GM18498 (cell line): ENCODE results near the gene FHAD1.

Source experiments
- ATAC-seq: cut with Tn5 transposase; IDR thresholded peaks from one replicate; pipeline ENCODE4 v1.9.1; 2021; ENCODE audit warnings: mild to moderate bottlenecking, moderate library complexity; ENCODE audit not compliant: unreplicated experiment

Gene FHAD1

DNA sequence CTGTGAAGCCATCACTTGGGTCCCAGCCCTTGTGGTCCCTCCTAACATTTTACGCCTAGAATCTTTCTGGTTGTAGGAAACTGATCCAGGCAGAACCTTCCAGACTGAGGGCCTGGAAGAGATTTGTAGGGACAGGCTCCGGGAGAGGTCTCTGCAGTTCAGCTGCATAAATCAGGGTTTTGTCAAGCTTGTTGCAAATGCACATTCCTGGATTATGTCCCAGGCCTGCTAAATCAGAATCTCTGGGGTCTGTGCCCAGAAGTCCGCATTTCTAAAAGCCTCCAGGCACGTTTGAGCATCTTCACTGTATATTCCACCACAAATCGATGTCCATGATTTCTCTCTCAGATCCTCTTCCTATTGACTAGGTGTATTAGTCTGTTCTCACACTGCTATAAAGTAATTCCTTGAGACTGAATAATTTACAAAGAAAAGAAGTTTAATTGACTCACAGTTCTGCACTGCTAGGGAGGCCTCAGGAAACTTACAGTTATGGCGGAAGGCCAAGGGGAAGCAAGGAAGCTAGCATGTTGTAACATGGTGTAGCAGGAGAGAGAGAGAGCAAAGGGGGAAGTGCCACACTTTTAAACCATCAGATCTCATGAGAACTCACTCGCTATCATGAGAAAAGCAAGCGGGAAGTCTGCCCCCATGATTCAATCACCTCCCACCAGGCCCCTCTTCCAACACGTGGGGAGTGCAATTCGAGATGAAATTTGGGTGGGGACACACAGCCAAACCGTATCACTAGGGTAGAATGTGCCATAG lies 1.2 kb upstream of the FHAD1 start:
- no peak for ATAC-seq

DNA sequence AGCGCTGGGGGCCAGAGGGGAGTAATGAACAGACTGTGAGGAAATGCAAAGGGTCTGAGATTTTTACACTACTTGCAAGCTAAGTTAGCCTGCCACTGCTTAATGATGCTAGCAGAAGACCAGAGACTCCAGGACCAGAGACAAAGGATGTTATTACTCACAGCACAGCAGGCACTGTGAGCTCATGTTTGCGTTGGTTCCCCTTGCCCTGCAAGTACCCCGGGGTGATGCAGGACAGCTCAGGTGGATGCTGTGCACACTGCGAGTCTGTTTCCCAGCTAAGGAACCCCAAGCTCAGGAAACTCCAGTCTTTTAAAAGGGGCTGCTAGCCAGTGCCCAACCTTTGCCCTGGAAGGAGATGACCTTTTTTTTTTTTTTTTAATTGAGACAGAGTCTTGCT lies 1.2 kb downstream of the FHAD1 start:
- ATAC-seq, result no peak

DNA sequence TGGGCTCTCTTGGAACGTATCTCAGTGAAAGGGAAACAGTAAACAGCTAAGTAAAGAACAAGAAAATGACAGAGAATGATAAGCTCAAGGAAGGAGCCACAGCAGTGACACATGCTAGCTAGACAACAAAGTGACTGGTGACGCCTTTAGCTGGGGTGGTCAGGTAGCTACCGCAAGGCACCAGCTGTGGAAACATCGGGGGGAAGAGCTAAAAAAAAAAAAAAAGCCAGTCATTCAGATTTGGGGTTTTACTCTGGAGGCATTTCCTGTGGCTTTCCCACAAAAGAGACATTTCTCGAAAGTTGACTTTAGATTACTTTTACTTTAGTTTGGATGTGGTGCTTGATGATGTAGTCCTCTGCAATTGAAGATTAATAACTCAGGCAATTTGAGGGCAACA lies 2.1 kb downstream of the FHAD1 start:
- peak; percentile 47 for ATAC-seq

DNA sequence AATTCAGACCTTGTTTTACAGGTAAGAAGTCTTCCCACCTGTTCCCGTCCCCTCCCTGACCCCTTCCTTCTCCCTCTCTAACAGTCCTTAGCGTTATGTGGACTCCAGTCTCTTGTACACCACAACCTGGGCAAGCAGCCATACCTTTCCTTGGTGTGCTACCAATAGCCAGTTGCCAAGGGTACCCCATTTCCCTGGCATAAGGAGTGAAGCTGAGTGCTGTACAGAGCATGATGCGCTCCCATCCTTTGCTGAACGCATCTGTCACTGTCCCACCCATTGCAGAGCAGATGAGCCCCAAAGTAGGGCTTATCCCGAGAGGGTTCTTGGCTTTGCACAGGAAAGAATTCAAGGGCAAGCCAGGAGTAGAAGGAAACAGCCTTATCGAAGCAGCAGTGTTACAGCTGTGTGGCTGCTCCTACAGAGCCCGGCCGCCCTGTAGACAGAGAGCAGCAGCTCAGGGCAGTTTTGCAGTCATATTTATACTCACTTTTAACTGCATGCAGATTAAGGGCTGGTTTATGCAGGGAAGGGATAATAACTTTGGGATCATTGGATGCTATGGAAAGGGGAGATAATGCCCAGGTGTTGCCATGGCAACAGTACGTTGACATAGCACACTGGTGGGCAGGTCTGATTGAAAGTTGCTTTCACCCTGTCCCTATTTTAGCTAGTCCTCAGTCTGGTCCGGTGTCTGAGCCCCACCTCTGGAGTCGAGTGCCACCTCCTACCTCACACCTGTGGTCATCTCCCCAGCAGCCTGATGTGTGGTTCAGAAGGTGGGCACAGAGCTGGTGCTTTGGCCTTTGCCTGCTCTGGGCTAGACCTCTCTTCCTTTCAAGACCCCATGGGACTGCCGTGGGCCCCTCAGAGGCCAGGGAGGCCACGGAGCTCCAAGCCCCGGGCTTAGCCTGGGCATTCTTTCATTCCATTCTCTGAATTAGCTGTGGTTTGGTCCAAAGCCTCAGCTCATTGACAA lies 5.1 kb downstream of the FHAD1 start:
- ATAC-seq, result no peak

DNA sequence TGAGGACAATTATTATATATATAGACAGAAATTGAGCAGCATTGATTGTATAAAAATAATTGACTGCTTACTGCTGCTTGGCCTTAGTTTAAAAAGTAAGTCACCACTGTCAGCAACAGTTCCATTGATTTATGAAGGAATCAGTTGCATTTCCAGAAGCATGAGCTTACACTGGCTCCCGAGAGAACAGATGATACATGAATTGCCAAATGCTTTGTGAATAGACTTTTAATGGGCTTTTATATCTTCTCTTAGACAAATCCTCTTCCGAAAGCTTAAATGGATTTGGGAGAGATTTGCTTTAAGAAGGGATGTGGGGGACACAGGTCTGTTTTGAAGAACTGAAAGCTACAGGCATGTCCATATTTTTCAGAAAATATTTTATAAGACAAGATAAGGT lies 7.5 kb downstream of the FHAD1 start:
- ATAC-seq, result no peak

DNA sequence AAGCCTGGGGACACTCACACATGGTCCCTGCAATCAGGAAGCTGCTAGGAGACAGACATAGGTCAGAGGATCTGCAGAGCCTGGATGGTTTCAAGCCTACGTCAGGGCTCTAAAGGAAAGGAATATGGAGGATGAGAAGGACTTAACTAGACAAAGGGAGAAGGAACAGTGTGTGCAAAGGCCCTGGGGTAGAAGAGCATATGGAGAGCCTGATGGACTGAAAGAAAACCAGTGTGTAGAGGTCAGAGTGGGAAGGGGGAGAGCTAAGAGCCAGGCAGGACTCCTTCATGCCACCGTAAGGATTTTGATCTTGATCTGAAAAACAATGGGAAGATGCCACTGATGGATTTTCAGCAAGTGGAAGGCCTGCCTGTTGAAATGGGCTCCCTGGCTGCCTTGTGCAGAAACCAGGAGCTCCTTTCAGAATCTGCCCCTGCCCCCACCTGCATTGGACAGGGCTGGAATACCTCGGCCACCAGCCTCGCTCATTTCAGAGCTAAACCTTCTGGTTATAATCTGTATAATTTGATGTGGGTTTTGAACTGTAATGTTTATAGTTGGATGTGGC lies 8.6 kb downstream of the FHAD1 start:
- no peak for ATAC-seq

DNA sequence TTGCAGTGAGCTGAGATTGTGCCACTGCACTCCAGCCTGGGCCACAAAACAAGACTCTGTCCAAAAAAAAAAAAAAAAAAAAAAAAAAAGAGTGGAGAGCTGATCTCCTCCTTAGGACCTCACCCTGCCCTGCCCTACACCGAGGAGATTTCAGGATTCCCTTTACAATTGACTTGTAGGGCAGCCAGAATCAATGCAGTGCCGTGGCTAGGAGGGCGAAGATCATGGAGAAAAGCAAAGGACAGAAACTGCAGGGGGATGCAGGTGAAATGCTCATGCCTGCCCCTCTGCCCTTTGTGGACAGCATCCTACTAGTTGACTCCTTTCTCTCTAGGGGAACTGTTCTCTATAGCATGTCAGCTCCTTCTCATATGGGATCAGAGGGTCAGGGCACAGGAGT lies 9.6 kb downstream of the FHAD1 start:
- ATAC-seq, result no peak

DNA sequence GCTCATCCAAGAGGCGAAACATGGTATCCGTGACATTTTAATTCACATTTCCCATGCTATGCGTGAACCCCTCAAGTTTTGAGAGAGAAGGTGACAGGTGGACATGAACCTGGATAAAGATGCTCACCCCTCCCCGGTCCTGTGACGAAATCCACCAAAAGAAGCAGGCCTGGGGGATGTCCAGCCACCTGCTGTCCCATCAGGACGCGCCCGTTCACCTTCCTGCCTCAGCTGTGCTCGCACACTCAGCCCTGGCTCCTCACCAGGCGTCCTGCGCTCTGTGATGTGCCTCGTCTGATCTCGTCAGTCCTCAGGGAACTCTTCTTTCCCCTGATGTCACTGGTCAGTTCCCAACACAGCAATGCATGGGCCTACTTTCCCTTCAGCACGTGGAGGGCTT lies 10.3 kb downstream of the FHAD1 start:
- no peak for ATAC-seq

DNA sequence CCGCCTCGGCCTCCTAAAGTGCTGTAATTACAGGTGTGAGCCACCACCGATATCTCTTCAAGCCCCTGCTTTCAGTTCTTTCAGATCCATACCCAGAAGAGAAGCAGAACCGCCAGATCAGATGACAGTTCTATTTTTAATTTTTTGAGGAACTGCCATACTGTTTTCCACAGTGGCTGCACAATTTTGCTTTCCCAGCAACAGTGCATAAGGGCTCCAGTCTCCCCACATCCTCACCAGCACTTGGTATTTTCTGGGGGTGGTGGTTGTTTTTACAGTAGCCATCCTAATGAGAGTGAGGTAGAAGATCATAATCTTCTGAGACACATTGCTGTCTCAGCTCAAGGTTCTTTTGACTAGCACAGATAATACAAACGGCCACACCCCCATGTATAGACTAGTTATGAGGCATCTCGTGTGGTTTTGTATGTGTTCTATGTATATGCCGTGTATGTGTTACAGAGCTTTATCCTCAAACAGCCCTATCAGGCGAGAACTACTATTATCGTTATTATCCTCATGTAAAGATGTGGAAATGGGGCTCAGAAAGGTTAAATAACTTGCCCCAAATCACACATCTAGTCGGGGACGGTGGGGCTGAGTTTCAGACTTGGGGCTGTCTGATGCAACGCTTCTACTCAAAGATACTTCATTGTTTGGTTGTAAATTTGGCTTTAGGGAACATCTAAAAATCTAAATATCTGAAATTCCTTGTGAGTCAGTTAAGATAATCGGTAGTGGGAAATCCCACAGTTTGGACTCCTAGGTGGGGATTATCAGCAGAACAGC lies 12.0 kb downstream of the FHAD1 start:
- no peak for ATAC-seq

DNA sequence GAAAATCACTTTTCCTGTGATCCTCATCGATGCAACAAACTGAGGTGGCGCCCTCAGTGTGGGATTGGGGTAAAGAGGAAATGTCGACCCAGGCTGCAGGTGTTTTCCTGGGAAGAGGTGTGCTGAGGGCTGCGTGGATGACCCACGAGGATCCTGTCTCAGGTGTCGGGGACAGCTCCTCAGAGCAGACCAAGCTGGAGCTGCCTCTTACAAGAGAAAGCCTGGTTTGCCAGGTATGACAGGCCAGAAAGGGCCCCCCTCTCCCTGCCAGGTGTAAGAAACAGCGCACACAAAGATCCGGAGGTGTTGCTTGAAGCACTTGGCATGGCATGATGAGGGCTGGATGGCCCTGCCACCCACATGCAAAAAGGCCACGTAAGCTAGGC lies 12.6 kb downstream of the FHAD1 start:
- ATAC-seq, result no peak

DNA sequence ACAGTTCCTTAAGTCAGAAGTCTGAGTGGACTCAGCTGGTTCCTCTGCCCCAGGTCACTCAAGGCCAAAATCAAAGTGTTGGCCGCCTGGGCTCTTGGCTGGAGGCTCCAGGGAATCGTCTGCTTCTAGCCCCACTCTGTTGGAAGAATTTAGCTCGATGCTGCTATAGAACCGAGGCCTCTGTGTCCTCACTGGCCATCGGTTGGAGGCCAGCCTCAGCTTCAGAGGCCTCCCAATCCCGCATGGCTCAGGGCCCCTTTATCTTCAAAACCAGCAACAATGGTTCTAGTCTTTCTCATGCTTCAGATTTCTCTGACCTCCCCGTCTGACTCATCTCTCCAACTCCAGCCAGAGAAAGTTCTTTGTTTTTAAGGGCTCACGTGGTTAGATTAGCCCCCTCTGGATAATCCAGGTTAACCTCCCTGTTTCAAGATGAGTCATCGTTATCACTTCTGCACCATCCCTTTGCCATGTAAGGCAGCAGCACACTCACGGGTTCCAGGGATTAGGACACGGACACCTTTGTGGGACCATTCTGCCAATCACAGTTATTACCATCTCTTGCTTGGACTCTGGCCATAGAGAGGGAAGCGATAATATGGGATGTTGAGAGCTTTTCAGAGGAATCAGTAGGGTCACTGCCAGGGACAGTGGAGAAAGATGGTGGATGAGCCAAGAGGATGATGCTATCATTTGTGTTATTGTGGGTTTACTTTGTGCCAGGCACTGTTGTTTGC lies 13.6 kb downstream of the FHAD1 start:
- ATAC-seq, result no peak

DNA sequence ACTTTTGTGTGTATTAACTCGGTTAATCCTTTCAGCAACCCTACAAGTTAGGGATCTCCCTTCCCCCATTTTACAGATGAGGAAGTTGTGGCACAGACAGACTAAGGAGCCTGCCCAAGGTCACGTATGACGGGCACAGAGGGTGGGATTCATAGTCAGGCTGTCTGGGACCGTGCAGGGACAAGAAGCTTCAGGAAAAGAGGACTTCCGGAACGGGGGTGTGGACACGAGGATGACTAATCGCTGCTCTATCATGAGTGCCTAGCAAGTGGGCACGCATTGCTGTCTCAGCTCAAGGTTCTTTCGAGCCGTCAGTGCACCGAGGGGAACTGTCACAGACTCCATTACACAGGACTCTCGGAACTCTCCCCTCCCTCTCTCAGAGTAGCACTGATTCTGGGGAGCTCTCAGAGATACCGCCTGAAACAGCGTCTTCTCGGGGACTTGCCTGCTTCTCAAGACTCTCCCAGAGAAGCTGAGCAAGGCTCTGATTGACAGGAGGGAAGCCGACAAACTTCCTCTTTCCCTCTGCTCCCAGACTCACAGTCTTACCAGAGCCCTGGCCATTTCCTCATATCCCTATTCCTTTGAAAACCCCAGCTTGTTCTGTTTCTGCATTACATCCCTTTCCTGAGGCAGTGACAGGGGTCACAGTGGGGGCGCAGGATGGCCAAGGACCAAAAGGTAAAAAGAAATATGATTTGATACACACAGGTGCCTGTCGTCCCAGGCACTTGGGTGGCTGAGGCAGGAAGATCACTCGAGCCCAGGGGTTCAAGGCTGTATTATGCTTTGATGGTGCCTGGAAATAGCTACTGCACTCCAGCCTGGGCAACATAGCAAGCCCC lies 14.4 kb downstream of the FHAD1 start:
- peak; percentile 50 for ATAC-seq

DNA sequence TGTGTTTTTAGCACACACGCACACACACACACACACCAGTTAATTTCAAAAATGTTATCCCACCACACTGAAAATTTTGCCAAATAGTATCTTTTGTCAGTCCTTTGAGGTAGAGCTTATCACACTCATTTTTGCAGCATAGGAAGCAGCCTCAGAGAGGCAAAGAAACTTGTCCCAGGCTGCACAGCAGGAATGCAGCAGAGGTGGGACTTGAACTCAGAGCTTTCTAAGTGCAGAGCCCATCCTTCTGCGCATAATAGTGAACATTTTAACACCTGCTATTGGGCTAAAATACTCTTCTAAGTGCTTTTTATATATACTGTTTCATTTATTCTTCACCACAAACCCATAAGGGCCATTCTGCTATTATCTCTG lies 15.0 kb downstream of the FHAD1 start:
- no peak for ATAC-seq

DNA sequence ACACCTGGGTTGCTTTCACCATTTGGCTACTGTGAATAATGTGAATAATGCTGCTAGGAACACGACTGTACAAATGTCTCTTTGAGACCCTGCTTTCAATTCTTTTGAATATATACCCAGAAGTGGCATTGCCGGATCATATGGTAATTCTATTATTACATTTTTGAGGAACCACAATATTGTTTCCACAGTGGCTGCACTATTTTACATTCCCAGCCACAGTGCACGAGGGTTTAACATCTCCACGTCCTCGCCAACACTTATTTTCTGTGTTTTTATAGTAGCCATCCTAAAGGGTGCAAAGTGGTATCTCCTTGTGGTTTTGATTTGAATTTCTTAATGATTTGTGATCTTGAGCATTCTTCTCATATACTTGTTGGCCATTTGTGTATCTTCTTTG lies 15.7 kb downstream of the FHAD1 start:
- no peak for ATAC-seq

DNA sequence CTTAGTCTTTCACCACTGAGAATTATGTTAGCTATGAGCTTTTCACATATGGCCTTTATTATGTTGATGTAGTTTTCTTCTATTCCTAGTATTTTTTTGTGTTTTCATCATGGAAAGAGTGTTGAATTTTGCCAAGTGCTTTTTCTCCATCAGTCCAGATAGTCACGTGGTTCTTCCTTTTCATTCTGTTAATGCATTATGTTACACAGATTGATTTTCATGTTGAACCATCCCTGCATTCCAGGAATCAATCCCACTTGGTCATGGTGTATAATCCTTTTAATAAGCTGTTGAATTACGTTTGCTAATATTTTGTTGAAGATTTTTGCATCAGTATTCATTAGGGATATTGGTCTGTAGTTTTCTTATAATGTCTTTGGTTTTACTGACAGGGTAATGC lies 17.7 kb downstream of the FHAD1 start:
- no peak for ATAC-seq

DNA sequence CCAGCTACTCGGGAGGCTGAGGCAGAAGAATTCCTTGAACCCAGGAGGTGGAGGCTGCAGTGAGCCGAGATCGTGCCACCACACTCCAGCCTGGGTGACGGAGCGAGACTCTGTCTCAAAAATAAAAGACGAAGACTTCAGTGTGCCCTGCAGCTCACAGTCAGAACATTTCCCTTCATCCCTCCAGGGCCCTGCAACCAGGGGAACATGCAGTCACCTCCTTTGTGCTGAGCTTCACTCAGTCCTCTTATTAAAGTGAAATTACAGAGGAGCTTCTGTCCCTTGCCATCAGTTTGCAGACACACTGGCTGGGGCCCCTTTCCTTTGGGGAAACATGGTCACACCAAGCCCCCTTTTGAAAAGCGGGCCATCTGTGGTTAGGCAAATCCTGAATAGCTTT lies 24.2 kb downstream of the FHAD1 start:
- ATAC-seq, result no peak

DNA sequence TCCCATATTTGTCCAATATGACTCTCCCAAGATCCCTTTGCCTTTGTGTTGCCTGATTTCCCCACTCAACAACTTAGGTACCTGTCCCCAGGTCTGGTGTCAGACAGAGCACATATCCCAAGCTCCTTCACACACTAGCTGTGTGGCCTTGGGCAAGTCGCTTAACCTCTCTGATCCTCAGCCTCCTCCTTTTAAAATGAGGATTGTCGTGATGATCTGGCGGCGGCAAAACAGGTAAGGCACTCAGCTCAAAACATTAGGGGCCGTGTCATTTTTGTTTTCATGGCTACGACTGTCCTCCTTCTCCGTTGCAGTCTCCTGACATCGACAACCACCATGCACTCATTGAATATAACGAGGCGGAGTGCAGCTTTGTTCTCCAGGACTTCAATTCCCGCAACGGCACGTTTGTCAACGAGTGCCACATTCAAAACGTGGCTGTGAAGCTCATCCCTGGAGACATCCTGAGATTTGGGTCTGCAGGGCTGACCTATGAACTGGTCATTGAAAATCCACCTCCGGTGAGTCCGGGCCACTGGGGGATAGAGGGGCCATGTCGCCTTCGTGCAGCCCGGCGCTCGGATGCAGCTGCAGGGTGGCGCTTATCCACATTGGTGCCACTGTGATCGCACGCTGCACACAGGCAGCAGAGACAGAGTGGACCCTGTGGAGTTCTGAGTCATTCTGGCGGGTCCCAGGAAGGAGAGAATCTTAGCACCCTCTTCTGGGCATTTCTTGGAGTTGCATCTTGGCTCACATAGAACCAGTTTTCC lies 25.2 kb downstream of the FHAD1 start:
- ATAC-seq, result no peak

DNA sequence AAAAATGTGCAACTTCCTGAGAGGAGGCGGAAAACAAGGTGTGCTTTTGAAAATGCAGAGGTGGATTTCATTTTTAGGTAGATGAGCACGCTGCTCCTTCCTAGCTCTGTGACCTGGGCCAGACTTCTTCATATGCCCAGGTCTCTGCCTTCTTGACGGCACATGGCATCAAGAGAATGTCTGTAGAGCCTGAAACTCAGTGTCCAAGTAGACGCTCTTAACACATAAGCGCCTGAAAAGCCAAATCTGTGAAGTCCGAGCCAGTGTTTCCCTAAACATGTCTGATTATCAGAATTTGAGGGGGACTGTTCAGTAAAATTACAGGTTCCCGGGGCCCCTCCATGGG lies 25.7 kb downstream of the FHAD1 start:
- ATAC-seq, result no peak

DNA sequence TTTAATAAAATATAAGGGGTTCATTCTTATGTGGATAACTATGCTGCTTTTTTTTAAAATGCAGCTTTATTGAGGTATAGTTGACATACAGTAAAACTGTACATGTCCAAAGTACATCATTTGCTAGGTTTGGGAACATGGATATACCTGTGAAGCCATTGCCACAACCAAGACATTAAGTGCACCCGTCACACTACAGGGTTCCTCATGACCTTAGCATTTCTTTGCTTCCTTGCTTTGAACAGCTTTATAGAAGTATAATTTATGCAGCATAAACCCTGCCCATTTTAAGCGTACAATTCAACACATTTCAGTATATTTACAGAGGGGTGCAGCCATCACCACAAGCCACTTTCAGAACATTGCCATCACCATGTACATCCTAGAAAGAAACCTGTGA lies 26.3 kb downstream of the FHAD1 start:
- no peak for ATAC-seq
